Measurements from ENCODE around the gene CCDC8.

DNA sequence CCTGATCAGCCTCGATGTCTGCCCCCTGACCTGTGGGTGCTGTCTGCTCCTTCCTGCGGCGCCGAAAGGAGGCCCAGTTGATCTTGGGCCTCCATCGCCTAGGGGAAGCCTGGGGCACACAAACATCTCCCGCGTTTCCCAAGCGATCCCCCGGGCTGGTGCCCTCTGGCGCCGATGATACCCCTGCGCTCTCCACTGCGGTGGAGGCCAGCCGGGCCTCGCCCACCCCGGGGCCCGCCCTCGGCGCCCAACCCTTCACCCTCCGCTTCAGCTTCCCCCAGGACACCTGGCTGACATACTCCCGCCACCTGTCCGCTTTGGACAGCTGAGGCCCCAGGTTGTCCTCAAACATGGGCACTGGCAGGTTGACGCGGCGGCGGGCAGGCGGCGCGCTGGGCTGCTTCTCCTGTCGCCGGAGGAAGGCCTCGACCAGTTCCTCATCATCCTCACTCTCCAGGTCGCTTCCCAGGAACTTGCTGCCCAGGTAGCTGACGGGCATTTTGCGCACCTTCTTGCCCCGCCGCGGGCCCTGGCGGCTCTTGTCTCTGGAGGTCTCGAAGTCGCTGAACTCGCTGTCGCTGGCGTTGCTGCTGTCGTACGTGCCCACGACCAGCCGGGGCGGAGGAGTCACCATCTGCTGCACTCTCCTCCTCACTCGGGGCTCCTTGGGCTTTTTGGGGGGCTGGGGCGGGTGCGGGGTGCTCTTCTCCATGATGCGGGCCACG is 1.3 kb downstream of the CCDC8 start:
- TF ChIP-seq CTCF (conservative IDR thresholded peaks at IDR 0.05 in 1 of 2, IDR thresholded peaks at IDR 0.05 in 1 of 2; ENCODE audit: extremely low read depth in 1 of 2, insufficient read depth in 1 of 2, low read depth in 1 of 2, low read length in 2 of 2) (peak in 1 of 2 donors; percentile 15), EZH2 (IDR thresholded peaks at IDR 0.05; ENCODE audit: borderline replicate concordance, low read length) (no peak)
